ENCODE measurements around the gene CDPF1. TPM values are rescaled to one million over a fixed set of nuclear protein-coding genes. Genes with fewer than 3 reads are reported as not detected.
A peak's percentile ranks its signal among the peaks of the same experiment; 100 is the strongest.

The CDPF1 gene
- polyA plus RNA-seq, 3 donors, result 8.3 to 8.4 (median 8.3) TPM

DNA sequence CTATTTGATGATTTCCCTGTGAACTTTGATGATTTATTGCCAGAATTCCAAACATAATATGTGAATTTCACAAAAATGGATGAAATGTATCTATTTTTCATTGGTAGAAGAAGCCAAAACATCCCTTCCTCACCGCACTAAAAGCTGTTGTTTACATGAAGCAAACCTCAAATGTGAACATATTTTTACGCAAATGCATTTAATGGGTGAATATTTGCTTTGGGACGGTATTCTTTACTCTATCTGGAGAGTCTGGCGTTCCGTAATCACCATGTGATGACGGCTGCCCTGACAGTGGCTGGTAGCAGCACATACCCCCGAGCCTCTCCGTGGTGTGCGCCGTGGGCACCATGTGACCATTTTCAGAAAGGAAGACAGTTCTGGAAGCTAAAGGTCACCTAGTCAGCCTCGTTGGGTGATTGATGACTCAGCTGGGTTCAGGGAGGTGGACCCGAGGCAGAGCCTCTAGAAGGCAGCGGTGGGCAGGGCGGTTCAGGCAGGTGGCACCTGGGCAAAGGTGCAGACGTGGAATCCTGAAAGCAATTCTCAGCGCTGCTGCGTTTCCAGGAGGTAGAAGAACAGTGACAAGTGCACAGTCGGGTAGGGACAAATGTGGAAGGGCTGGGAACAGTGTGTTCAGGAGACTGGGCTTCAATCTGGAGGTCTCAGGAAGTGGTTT, 54.5 kb downstream of the CDPF1 start:
- WGBS (ENCODE audit: insufficient coverage), result 82% methylated on average over 16 of the region's 18 CpGs
- Mint-ChIP-seq H3K27ac (peak overlapping the region in 1 of 7 donors; percentile 18), H3K4me1 (peaks cover 9% of the 10 kb centered on the region), H3K4me3 (no peak overlapping the region), H3K27me3 (ENCODE audit: low read depth in 3 of 3) (peaks cover 0 to 4% (median 0%) of the 10 kb centered on the region in 3 donors), H3K9me3 (no peaks in the 10 kb centered on the region), H3K36me3 (peaks cover 23 to 28% of the 10 kb centered on the region in 2 donors)
- no peak overlapping the region for H3K4me3 ChIP-seq (replicated peaks in 1 of 3; ENCODE audit: low read depth in 2 of 3, low read length in 3 of 3)
- no peaks in the 10 kb centered on the region for H3K27me3 ChIP-seq (ENCODE audit: control insufficient read depth in 2 of 2, insufficient read depth in 2 of 2, low read length in 2 of 2)
- DNase-seq, result no peak
- no peaks in the 10 kb centered on the region for H4K20me1 ChIP-seq (ENCODE audit: insufficient read depth, low read length)
- H3K36me3 ChIP-seq (replicated peaks in 1 of 2; ENCODE audit: control insufficient read depth in 1 of 2, insufficient read depth in 2 of 2, low read length in 2 of 2), result peaks cover 13 to 25% of the 10 kb centered on the region in 2 donors
- H3K9ac ChIP-seq (ENCODE audit: insufficient read depth, low read length, poor library complexity, severe bottlenecking), result no peak overlapping the region
- H3K27ac ChIP-seq (ENCODE audit: low read depth in 1 of 2, low read length in 2 of 2), result no peak overlapping the region
- TF ChIP-seq, protein P1, sequence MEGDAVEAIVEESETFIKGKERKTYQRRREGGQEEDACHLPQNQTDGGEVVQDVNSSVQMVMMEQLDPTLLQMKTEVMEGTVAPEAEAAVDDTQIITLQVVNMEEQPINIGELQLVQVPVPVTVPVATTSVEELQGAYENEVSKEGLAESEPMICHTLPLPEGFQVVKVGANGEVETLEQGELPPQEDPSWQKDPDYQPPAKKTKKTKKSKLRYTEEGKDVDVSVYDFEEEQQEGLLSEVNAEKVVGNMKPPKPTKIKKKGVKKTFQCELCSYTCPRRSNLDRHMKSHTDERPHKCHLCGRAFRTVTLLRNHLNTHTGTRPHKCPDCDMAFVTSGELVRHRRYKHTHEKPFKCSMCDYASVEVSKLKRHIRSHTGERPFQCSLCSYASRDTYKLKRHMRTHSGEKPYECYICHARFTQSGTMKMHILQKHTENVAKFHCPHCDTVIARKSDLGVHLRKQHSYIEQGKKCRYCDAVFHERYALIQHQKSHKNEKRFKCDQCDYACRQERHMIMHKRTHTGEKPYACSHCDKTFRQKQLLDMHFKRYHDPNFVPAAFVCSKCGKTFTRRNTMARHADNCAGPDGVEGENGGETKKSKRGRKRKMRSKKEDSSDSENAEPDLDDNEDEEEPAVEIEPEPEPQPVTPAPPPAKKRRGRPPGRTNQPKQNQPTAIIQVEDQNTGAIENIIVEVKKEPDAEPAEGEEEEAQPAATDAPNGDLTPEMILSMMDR (IDR thresholded peaks at IDR 0.05), result no peak
- no peaks in the 10 kb centered on the region for H3K79me2 ChIP-seq (ENCODE audit: insufficient read depth, low read length)
- H3K4me2 ChIP-seq (replicated peaks; ENCODE audit: extremely low read depth, low read length, poor library complexity, severe bottlenecking), result no peak overlapping the region
- no peaks in the 10 kb centered on the region for H3K9me3 ChIP-seq (replicated peaks in 1 of 2; ENCODE audit: control insufficient read depth in 1 of 2, insufficient read depth in 1 of 2, low read length in 2 of 2)
- peaks cover 6 to 8% of the 10 kb centered on the region in 2 donors for H3K4me1 ChIP-seq (ENCODE audit: control insufficient read depth in 1 of 2, insufficient read depth in 2 of 2, low read length in 2 of 2)
- H2AFZ ChIP-seq (ENCODE audit: insufficient read depth, low read depth, low read length, poor library complexity, severe bottlenecking), result no peak overlapping the region
- intact Hi-C loops (cut with micrococcal nuclease), result no loop called here

Other genes starting within 250 kb of the CDPF1 start
- gene PPARA, start 99.8 kb downstream of the CDPF1 start, polyA plus RNA-seq, result 1 to 10 TPM; 3.7 to 6.3 (median 4.9) TPM
- gene PKDREJ, start 13.1 kb upstream of the CDPF1 start, polyA plus RNA-seq, result not detected
- 10 to 100 TPM; 14.7 to 22.5 (median 17.0) TPM for gene TTC38, start 17.7 kb upstream of the CDPF1 start, polyA plus RNA-seq
- gene GTSE1, start 46.6 kb upstream of the CDPF1 start, polyA plus RNA-seq, result under 1 TPM in 1 of 3 donors, not detected in 2; 0.04 TPM
- gene TRMU, start 85.4 kb upstream of the CDPF1 start, polyA plus RNA-seq, result 10 to 100 TPM in 1 of 3 donors, 1 to 10 TPM in 2; 4.7 to 32.9 (median 5.6) TPM

Measured in CD14-positive monocyte (primary cell).